ENCODE measurements around the gene SEL1L3.
A peak's percentile ranks its signal among the peaks of the same experiment; 100 is the strongest.
"Not testable (repeated sequence)": the region's sequence is repeated elsewhere in the genome, so short reads cannot be mapped to it uniquely, and the experiment has no call there.

SEL1L3 gene

GRCh38 chr4:25862411-25863346 lies at the start of gene SEL1L3:
Gene SEL1L3 (minus strand): TSS chr4:25862988. CDS start chr4:25862836, 152 bp downstream.
- no peak for DNase-seq

- DNase-seq = no peak
Observed at GRCh38 chr4:25911356-25911755, 48.6 kb upstream of the SEL1L3 start.

- peak; percentile 90 for DNase-seq
Observed at GRCh38 chr4:25908491-25908901, 45.7 kb upstream of the SEL1L3 start.

GRCh38 chr4:25906113-25906512 lies 43.3 kb upstream of the SEL1L3 start:
- DNase-seq = not testable (repeated sequence)

DNA sequence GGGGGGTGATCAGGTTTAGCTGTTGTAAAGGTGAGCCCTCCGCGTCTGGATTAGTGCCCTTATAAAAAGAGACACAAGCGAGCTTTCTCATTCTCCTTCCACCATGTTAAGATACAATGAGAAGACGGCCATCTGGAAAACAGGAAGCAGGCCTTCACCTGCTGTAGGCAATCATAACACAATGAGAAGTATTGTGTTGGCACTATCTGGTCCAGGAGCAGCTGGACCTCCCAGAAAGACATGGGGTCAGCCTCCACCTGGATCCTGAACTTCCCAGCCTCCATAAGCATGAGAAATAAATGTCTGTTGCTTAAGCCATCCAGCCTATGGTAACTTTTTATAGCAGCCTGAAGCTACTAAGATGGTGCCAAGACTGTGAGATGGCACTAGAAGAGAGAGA lies 42.6 kb upstream of the SEL1L3 start:
- no peak for DNase-seq

- DNase-seq = no peak
Observed at GRCh38 chr4:25904748-25905082, 41.9 kb upstream of the SEL1L3 start.

DNA sequence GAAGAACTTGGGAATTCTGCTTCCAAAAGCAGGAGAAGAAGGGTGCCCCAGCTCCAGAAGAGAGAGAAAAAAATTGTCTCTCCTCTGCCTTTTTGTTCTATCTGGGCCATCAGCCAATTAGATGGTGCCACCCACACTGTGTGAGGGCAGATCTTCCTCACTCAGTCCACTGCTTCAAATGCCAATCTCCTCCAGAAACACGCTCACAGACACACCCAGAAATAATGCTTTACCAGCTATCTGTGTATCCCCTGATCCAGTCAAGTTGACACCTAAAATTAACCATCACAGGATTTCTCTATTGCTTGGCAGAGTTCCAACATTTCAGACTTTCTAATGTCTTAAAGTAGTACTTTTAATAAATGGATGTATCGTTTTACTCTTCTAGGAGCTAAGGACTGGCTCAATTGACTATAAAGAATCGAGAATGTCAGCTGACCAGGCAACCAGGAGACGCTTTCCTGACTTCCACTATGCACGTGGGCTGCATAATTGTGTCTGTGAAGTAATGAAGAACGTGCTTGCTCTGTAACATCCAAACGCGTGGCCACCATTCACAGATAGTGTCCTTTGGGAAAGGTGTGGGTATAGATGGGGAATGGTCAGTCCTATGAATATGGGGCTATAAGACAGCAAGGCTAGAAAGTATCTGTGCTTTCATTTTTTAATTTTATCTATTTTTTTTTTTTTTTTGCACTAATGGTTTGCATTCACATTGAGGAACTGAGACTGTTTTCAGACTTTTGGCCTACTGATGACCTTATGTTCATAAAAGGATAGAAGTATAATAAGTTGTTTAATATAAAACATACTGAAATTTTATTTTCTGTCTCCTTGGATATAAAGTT lies 41.3 kb upstream of the SEL1L3 start:
- DNase-seq = no peak

DNA sequence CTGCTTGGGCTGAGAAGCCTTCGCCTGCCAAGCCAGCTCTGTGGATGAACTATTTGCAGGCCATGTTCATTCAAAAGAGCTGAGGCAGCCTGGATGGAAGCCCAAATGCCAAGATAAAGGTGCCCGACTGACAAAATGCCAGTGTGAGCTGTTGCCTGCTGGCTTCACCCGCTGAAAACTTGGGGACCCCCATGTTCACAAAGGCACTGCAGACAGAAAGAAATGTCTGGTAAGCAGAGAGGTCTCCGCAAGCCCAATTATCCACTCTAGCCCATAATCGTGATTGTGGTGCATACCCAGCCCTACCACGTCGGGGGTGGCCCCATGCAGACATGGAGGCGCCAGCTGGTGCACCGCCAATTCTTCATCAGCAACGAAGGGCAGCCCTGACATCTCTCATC lies 38.2 kb upstream of the SEL1L3 start:
- no peak for DNase-seq

DNA sequence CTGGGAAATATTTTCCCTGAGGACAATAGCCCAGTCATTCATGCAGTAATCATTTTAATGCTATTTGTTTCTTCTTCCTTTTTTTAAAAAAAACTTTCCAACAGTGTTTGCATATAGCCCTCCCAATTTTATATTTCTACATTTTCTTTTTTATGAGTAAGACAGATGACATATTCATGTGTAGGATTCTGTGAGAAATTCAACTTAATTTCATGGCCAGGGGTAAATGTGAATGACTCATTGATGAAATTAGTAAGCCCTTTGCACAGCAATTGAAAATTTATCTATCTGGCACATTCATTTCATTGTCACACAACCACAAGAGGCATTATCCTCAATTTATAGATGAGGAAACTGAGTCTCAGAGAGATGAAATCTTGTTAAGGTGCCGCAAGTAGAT lies 37.5 kb upstream of the SEL1L3 start:
- DNase-seq = no peak

GRCh38 chr4:25896776-25897539 lies 34.2 kb upstream of the SEL1L3 start:
- no peak for DNase-seq

DNA sequence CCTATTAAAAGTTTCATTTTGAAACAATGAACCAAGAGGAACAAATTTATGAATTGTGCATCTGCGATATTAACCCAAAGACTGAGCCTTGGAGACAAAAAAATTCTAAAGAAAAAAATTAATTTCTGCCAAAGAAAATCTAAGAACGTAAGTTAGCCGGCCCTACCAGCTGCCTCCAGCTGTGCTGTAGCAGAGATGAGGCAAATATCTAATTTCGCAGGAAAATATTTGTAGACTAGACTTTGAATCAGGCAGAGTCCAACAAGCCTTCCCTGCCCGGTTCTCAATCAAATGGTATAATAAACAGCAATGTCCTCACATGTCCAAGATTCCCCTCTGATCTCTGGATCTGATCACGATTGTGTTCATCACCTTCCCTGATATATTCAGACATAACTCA lies 30.0 kb upstream of the SEL1L3 start:
- no peak for DNase-seq

DNA sequence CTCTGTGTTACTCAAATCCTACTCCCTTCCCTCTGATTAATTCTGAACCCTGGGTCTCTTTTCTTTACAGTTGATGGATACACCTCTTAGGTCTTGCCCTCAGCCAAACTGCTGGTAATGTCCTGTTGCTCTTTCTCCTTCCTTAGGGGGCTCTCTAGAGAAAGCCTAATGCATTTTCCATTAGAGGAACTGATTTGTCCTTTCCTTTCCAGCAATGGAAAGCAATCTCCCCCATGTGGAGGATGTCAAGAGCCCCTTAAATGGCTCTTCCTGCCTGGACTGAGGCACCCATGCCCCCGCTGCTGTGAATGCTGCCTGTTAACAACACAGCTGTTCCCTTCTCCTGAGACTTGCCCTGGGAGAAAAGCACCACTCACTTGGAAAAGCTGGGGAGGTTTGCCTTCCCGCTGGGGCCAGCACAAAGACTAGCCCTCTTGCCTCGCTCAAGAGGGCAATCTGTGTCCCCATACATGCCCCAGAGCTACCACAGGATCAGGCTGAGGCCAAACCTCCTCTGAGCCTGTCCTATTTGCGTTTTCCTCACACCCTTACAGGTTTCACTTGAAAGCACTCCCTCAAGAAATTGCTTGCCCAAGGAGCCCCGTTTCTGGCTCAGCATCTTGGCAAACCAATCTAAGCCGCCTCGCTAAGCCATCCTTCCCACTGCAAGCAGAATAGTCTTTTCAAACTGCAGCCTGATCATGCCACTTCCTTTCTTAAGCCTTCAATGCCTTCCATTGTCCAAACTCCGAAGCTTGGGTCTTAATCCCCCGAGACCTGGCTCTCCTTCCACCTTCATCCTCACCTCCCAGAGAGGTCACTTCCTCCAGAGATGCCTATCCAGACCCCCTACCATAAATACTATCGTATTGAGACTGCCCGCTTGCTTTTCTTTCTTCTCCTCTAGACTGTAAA lies 28.0 kb upstream of the SEL1L3 start:
- no peak for DNase-seq

DNA sequence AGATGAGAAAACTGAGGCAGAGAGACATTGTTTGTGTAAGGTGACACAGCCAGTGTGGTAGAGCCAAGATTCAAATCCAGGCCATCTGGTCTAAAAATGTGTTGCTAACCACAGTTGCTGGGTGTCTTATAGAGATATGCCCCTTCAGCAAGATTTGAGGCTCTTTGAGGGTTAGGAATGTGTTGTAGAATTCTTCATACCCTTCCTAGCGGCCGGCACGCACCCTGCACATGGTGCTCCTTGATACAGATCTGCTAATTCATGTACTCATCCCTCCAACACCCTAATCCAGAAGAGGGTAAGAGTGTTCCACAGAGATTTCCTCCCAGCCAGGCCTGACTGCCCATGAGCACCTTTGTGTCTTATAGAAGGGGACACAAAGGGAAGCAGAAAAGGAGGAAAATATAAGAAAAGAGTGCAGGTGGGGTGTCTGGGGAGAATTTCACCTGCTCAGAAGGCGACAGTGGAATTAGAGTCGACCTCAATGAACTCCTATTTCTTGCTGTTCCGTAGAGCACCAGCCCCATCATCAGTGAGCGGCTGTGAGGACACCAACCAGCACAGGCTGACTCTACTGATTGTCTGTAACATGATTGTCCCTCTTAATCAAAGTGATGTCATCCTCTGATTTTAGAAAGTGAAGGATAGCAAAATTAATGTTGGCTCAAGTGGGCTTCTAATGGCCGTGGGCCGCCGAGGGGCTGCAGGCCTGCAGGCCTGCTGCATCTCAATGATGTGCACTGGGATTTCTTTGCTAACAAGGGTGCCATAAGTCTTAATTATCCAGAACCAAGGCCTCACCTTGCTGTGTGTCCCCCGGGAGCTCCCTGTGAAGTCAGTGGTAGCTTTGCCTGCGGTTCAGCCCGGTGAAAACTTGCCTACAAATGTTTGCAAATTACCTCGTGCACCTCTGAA lies 27.1 kb upstream of the SEL1L3 start:
- no peak for DNase-seq

- DNase-seq = no peak
Observed at GRCh38 chr4:25888781-25889180, 26.0 kb upstream of the SEL1L3 start.

- DNase-seq = peak; percentile 85
Observed at GRCh38 chr4:25884031-25884782, 21.4 kb upstream of the SEL1L3 start.

DNA sequence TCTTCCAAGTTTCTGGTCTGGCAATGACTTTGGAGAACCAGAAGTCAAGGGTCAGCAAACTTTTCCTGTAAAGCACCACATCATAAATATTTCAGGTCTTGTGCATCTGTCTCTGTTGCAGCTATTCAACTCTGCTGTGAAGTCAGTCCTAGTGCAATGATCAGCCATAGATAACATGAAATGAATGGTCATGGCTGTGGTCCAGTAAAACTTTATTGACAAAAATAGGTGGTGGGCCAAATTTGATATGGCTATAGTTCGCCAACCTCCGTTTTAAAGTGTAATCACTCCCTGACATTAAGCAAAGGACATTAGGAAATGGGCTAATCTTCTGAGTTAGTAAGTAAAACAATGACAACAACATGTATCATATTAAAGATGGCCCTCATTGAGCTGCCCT lies 20.8 kb upstream of the SEL1L3 start:
- no peak for DNase-seq

GRCh38 chr4:25882226-25882625 lies 19.4 kb upstream of the SEL1L3 start:
- DNase-seq = no peak

DNA sequence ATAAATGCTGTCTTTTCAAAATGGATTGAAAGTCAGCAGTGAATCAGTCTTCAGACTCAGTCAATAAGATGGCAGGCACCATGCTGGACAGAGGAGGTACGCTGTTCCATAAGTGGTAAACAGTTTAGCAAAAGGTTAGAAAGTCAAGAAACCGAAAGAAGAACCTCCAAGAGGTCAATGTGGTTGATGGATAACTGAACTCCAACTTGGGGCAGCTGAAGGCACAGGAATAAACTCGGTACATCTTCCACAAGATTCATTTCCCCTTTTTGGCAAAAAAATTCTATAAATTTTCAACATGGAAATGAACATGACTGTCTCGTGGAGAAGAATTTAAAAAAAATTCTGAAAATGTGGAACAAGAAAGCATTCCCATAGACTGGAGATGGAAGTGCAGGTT lies 18.4 kb upstream of the SEL1L3 start:
- no peak for DNase-seq

GRCh38 chr4:25879991-25880651 lies 17.3 kb upstream of the SEL1L3 start:
- DNase-seq = no peak

DNA sequence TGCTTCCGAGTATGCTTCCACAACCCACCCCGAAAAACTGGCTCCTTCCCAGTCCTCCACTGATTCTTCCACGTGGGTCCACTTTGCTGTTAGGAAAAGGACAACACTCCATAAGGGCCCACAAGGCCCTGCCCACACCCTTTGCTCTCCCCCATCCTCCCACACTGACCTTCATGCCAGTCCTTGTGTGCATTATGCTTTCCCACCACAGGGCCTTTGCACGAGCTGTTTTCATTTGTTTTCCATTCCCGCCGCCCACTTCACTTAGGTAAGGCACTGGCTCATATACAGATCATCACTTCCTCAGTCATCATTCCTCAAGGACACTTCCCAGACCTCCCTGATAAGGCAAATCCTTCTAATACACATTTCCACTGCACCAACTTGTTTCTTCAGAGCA lies 16.8 kb upstream of the SEL1L3 start:
- DNase-seq = no peak
